Neuronal stem cell (in vitro differentiated cells): ENCODE data around the gene KCNK10.

Source experiments
- DNase-seq: peaks from one replicate; pipeline ENCODE4 v3.0.0-alpha.2; 2013; ENCODE audit warnings: low spot score
- H2AFZ ChIP-seq: one replicate; pipeline ENCODE4 v1.6.1; 2013; ENCODE audit warnings: mild to moderate bottlenecking, low read length, inconsistent platforms
- H2AK5ac ChIP-seq: 2 replicates; pipeline ENCODE4 v1.6.1; 2013; ENCODE audit warnings: low read depth, mild to moderate bottlenecking, inconsistent platforms, low read length, moderate library complexity, mixed read lengths
- H2BK120ac ChIP-seq: 2 replicates; pipeline ENCODE4 v1.6.1; 2013; ENCODE audit warnings: low read depth, mild to moderate bottlenecking, inconsistent platforms, low read length, moderate library complexity, mixed read lengths
- H2BK12ac ChIP-seq: one replicate; pipeline ENCODE4 v1.6.1; 2013; ENCODE audit warnings: low read length, inconsistent platforms
- H2BK15ac ChIP-seq: 2 replicates; pipeline ENCODE4 v1.6.1; 2013; ENCODE audit warnings: mild to moderate bottlenecking, low read length, inconsistent platforms, mixed read lengths
- H2BK5ac ChIP-seq: one replicate; pipeline ENCODE4 v1.6.1; 2013; ENCODE audit warnings: inconsistent platforms, mild to moderate bottlenecking, low read length, moderate library complexity
- H3K14ac ChIP-seq: one replicate; pipeline ENCODE4 v1.6.1; 2013; ENCODE audit warnings: low read length, inconsistent platforms
- H3K18ac ChIP-seq: 2 replicates; pipeline ENCODE4 v1.6.1; 2013; ENCODE audit warnings: low read length, inconsistent platforms
- H3K23ac ChIP-seq: 2 replicates; pipeline ENCODE4 v1.6.1; 2013; ENCODE audit warnings: low read depth, mild to moderate bottlenecking, mixed read lengths, low read length, inconsistent platforms; ENCODE audit not compliant: poor library complexity
- H3K27ac ChIP-seq: replicated peaks from 3 replicates; pipeline ENCODE4 v1.5.1; 2013; ENCODE audit warnings: low read length, inconsistent platforms
- H3K27me3 ChIP-seq, 3 experiments: 2 replicates each; pipeline ENCODE4 v1.6.1; 2013; ENCODE audit warnings: low read length in 3 of 3, mild to moderate bottlenecking in 2 of 3, inconsistent platforms in 1 of 3, low read depth in 1 of 3, mixed read lengths in 1 of 3, moderate library complexity in 1 of 3; ENCODE audit not compliant: control insufficient read depth in 3 of 3, insufficient read depth in 3 of 3
- H3K36me3 ChIP-seq, 2 donors: replicated peaks in 1 of 2; 2 replicates each; pipeline ENCODE4 v1.6.1; 2013; ENCODE audit warnings: low read length in 2 of 2; ENCODE audit not compliant: control insufficient read depth in 2 of 2, insufficient read depth in 2 of 2
- H3K4ac ChIP-seq: 2 replicates; pipeline ENCODE4 v1.6.1; 2013; ENCODE audit warnings: inconsistent platforms, mild to moderate bottlenecking, low read length, moderate library complexity
- H3K4me1 ChIP-seq, 2 donors: 1 replicate in 1 of 2; 2 replicates in 1 of 2; pipeline ENCODE4 v1.6.1; 2013; ENCODE audit warnings: low read length in 2 of 2, low read depth in 1 of 2; ENCODE audit not compliant: control insufficient read depth in 2 of 2, insufficient read depth in 1 of 2
- H3K4me2 ChIP-seq: one replicate; pipeline ENCODE4 v1.6.1; 2013; ENCODE audit warnings: mild to moderate bottlenecking, low read length, inconsistent platforms; ENCODE audit not compliant: insufficient read depth, poor library complexity, severe bottlenecking
- H3K4me3 ChIP-seq, 2 donors: 2 replicates each; pipeline ENCODE4 v1.5.1; 2013; ENCODE audit warnings: low read length in 2 of 2, mild to moderate bottlenecking in 2 of 2, inconsistent platforms in 1 of 2, moderate library complexity in 1 of 2
- H3K79me1 ChIP-seq: one replicate; pipeline ENCODE4 v1.6.1; 2013; ENCODE audit warnings: low read depth, mild to moderate bottlenecking, inconsistent platforms, low read length, moderate library complexity
- H3K9ac ChIP-seq: one replicate; pipeline ENCODE4 v1.6.1; 2013; ENCODE audit warnings: mild to moderate bottlenecking, low read depth, low read length, inconsistent platforms; ENCODE audit not compliant: poor library complexity
- H3K9me3 ChIP-seq, 2 donors: replicated peaks in 1 of 2; 2 replicates each; pipeline versions ENCODE3 to v1.6.1; 2013; ENCODE audit warnings: low read length in 2 of 2, mild to moderate bottlenecking in 2 of 2, inconsistent platforms in 1 of 2, low read depth in 1 of 2, mixed read lengths in 1 of 2, moderate library complexity in 1 of 2; ENCODE audit not compliant: control insufficient read depth in 2 of 2, insufficient read depth in 1 of 2
- H4K8ac ChIP-seq: one replicate; pipeline ENCODE4 v1.6.1; 2013; ENCODE audit warnings: low read depth, mild to moderate bottlenecking, inconsistent platforms, low read length, moderate library complexity
- H4K91ac ChIP-seq: one replicate; pipeline ENCODE4 v1.6.1; 2013; ENCODE audit warnings: low read length, low read depth, mild to moderate bottlenecking, inconsistent platforms; ENCODE audit not compliant: poor library complexity
- WGBS, 2 donors: extraction: QIAGEN DNeasy Blood & Tissue Kit; methylation state at CpG; one replicate each; pipeline ENCODE4 v1.1.7; 2013; ENCODE audit warnings: missing lambda C conversion rate in 2 of 2, mixed read lengths in 1 of 2; ENCODE audit not compliant: insufficient read length in 2 of 2, insufficient replicate concordance in 1 of 2; ENCODE audit errors: extremely low coverage in 2 of 2; 5-methylcytosine and 5-hydroxymethylcytosine counted together

KCNK10 gene

GRCh38 chr14:88168025-88168424 is 155.0 kb downstream of the KCNK10 start:
- Histone ChIP-seq H3K27me3 (no peaks in the 10 kb centered on the region), H3K4me2 (no peak overlapping the region), H2BK12ac (no peak overlapping the region), H3K23ac (no peak overlapping the region), H2BK5ac (no peak overlapping the region), H3K14ac (no peak overlapping the region), H3K18ac (no peak overlapping the region), H3K9ac (no peak overlapping the region), H3K79me1 (no peaks in the 10 kb centered on the region), H3K4ac (no peak overlapping the region), H2AFZ (no peak overlapping the region), H4K8ac (no peak overlapping the region), H2AK5ac (no peak overlapping the region), H3K4me3 (no peak overlapping the region), H2BK120ac (no peak overlapping the region), H4K91ac (no peak overlapping the region), H3K27ac (no peak overlapping the region), H3K9me3 (peaks cover 0 to 6% of the 10 kb centered on the region in 2 donors), H3K4me1 (peaks cover 0 to 1% of the 10 kb centered on the region in 2 donors), H2BK15ac (no peak overlapping the region), H3K36me3 (no peaks in the 10 kb centered on the region)
- DNase-seq, result no peak
- no CpG with 5 or more reads among the region's 7 CpGs for WGBS, 2 donors

- no CpG with 5 or more reads among the region's 3 CpGs for WGBS, 2 donors
- Histone ChIP-seq H3K4ac (no peak overlapping the region), H3K9ac (no peak overlapping the region), H4K91ac (no peak overlapping the region), H4K8ac (no peak overlapping the region), H3K9me3 (peaks cover 0 to 6% of the 10 kb centered on the region in 2 donors), H3K18ac (no peak overlapping the region), H2BK120ac (no peak overlapping the region), H3K4me3 (no peak overlapping the region), H2BK12ac (no peak overlapping the region), H3K27me3 (no peaks in the 10 kb centered on the region), H3K79me1 (no peaks in the 10 kb centered on the region), H3K4me1 (peaks cover 0 to 4% of the 10 kb centered on the region in 2 donors), H3K14ac (no peak overlapping the region), H2AFZ (no peak overlapping the region), H3K36me3 (no peaks in the 10 kb centered on the region), H2BK15ac (no peak overlapping the region), H3K23ac (no peak overlapping the region), H2AK5ac (no peak overlapping the region), H3K4me2 (no peak overlapping the region), H3K27ac (no peak overlapping the region), H2BK5ac (no peak overlapping the region)
- DNase-seq, result no peak
Measured at GRCh38 chr14:88166616-88167015, 156.5 kb downstream of the KCNK10 start.

GRCh38 chr14:88164906-88165534 is 158.0 kb downstream of the KCNK10 start:
- no peaks in the 10 kb centered on the region for H3K79me1 ChIP-seq
- H3K18ac ChIP-seq, result no peak overlapping the region
- H3K27ac ChIP-seq, result no peak overlapping the region
- no peak overlapping the region for H2BK15ac ChIP-seq
- no CpG with 5 or more reads among the region's 3 CpGs for WGBS, 2 donors
- H4K8ac ChIP-seq, result no peak overlapping the region
- H2BK5ac ChIP-seq, result no peak overlapping the region
- no peak overlapping the region for H2AFZ ChIP-seq
- H2BK120ac ChIP-seq, result no peak overlapping the region
- no peak overlapping the region for H2AK5ac ChIP-seq
- H3K4me2 ChIP-seq, result no peak overlapping the region
- no peaks in the 10 kb centered on the region for H3K36me3 ChIP-seq
- H3K4me1 ChIP-seq, result peaks cover 0 to 4% of the 10 kb centered on the region in 2 donors
- no peak overlapping the region for H4K91ac ChIP-seq
- no peak overlapping the region for H3K23ac ChIP-seq
- no peak for DNase-seq
- H3K14ac ChIP-seq, result no peak overlapping the region
- H2BK12ac ChIP-seq, result no peak overlapping the region
- no peak overlapping the region for H3K4me3 ChIP-seq
- no peak overlapping the region for H3K9ac ChIP-seq
- peaks cover 0 to 6% of the 10 kb centered on the region in 2 donors for H3K9me3 ChIP-seq
- no peak overlapping the region for H3K4ac ChIP-seq
- H3K27me3 ChIP-seq, result no peaks in the 10 kb centered on the region

DNA sequence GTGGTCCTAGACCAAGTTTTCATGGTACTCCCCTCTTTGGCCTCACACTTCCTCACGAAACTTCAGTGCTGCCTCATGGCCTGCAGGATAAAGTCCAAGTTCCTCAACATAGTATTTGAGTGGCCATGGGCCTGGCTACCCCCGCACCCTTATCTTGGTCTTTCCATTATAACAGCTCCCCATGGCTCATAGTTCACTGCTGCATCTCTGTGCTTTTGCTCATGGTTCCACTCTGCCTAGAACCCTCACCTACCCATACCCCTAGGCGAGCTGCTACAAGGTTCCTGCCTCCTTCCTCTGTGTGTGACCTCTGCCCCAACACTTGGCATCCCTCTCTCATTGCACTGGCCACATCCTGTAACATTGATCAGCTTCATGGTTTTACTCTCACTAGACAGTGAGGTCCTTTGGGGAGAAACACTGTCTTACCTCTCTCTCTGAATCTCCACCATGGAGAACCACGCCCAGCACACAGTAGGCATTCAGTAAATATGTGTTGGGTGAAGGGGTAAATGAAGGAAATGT is 159.3 kb downstream of the KCNK10 start:
- Histone ChIP-seq H3K79me1 (no peaks in the 10 kb centered on the region), H3K9me3 (peaks cover 0 to 6% of the 10 kb centered on the region in 2 donors), H4K91ac (no peak overlapping the region), H3K4me2 (no peak overlapping the region), H3K9ac (no peak overlapping the region), H3K14ac (no peak overlapping the region), H3K27me3 (no peaks in the 10 kb centered on the region), H2BK12ac (no peak overlapping the region), H4K8ac (no peak overlapping the region), H3K36me3 (no peaks in the 10 kb centered on the region), H2AFZ (no peak overlapping the region), H3K4ac (no peak overlapping the region), H2BK15ac (no peak overlapping the region), H3K27ac (no peak overlapping the region), H3K4me1 (peaks cover 0 to 4% of the 10 kb centered on the region in 2 donors), H2AK5ac (no peak overlapping the region), H3K18ac (no peak overlapping the region), H2BK5ac (no peak overlapping the region), H2BK120ac (no peak overlapping the region), H3K4me3 (no peak overlapping the region), H3K23ac (no peak overlapping the region)
- DNase-seq, result no peak
- no CpG with 5 or more reads among the region's 4 CpGs for WGBS, 2 donors
